Prostate gland (tissue), 2 donors: ENCODE results near the gene FKBP7.

Source experiments
- POLR2A ChIP-seq: fragments of 450-650 bp; IDR thresholded peaks from one replicate; pipeline ENCODE4 v1.6.1; 2016; ENCODE audit warnings: antibody characterized with exemption, mild to moderate bottlenecking
- POLR2AphosphoS5 ChIP-seq: sonication (generic); formaldehyde crosslinking; IDR thresholded peaks from one replicate; pipeline ENCODE4 v1.6.1; 2017; ENCODE audit warnings: antibody characterized with exemption
- TF ChIP-seq, protein P1 (sequence below), 4 experiments: fragments of 200-600 bp in 2 of 4; fragments of 450-650 bp in 2 of 4; sonication (generic) in 2 of 4; IDR thresholded peaks; 1 replicate in 3 of 4; 2 replicates in 1 of 4; pipeline ENCODE4 v1.5.1; 2016 to 2019; ENCODE audit warnings: antibody characterized with exemption in 4 of 4, mild to moderate bottlenecking in 2 of 4, moderate library complexity in 2 of 4

- no peak for TF ChIP-seq POLR2A
- TF ChIP-seq POLR2AphosphoS5: no peak
- TF ChIP-seq, protein P1, sequence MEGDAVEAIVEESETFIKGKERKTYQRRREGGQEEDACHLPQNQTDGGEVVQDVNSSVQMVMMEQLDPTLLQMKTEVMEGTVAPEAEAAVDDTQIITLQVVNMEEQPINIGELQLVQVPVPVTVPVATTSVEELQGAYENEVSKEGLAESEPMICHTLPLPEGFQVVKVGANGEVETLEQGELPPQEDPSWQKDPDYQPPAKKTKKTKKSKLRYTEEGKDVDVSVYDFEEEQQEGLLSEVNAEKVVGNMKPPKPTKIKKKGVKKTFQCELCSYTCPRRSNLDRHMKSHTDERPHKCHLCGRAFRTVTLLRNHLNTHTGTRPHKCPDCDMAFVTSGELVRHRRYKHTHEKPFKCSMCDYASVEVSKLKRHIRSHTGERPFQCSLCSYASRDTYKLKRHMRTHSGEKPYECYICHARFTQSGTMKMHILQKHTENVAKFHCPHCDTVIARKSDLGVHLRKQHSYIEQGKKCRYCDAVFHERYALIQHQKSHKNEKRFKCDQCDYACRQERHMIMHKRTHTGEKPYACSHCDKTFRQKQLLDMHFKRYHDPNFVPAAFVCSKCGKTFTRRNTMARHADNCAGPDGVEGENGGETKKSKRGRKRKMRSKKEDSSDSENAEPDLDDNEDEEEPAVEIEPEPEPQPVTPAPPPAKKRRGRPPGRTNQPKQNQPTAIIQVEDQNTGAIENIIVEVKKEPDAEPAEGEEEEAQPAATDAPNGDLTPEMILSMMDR (IDR thresholded peaks at IDR 0.05): no peak
Measured at GRCh38 chr2:178523596-178524134, 45.3 kb upstream of the FKBP7 start.
